Endothelial cell of umbilical vein (primary cell): ENCODE results near the gene TSPAN9. TPM values are rescaled to one million over a fixed set of nuclear protein-coding genes. Genes with fewer than 3 reads are reported as not detected.

Source experiments
- BruUV-seq: library from RNA; stranded (reverse); fragments of 400-500 nt; replicated peaks from 2 replicates; lab custom pipeline; 2021; lab: Mats Ljungman, UMichigan
- CTCF ChIA-PET: fragments of 300-600, 350-600 bp; sonication (Branson Sonifier 250); formaldehyde crosslinking; loops from one replicate; lab custom pipeline; 2021; ENCODE audit warnings: antibody characterized with exemption, inconsistent platforms; lab: Charles Lee
- POLR2A ChIA-PET: fragments of 300-600, 350-600 bp; sonication (Branson Sonifier 250); formaldehyde crosslinking; loops from one replicate; lab custom pipeline; 2021; ENCODE audit warnings: antibody characterized with exemption, inconsistent platforms; lab: Charles Lee
- DNase-seq: peaks from one replicate; pipeline ENCODE4 v3.0.0-alpha.2; 2011; ENCODE audit warnings: low read depth, low spot score
- FAIRE-seq: peaks from 2 replicates; lab custom pipeline; 2011; peaks lifted over from hg19 to GRCh38; lab: Jason Lieb, UNC
- H2AFZ ChIP-seq: 2 replicates; pipeline ENCODE4 v1.6.0; 2012; ENCODE audit warnings: low read depth, low read length, control low read depth, inconsistent platforms
- H3K27ac ChIP-seq: 2 replicates; pipeline ENCODE4 v1.5.1; 2011; ENCODE audit warnings: low read depth, mild to moderate bottlenecking, control low read depth, low read length, moderate library complexity; ENCODE audit not compliant: insufficient read depth
- H3K27me3 ChIP-seq, 2 experiments: 2 replicates each; pipeline versions ENCODE4 v1.6.0 to v1.6.1; 2011; ENCODE audit warnings: low read length in 2 of 2, mixed read lengths in 1 of 2; ENCODE audit not compliant: control insufficient read depth in 2 of 2, insufficient read depth in 2 of 2
- H3K36me3 ChIP-seq, 2 experiments: 2 replicates in 1 of 2; 3 replicates in 1 of 2; pipeline ENCODE4 v1.5.1; 2011; ENCODE audit warnings: low read length in 2 of 2, mild to moderate bottlenecking in 1 of 2, moderate library complexity in 1 of 2; ENCODE audit not compliant: control insufficient read depth in 2 of 2, insufficient read depth in 2 of 2; ENCODE audit errors: extremely low read depth in 1 of 2
- H3K4me1 ChIP-seq: 3 replicates; pipeline ENCODE4 v1.5.1; 2011; ENCODE audit warnings: mild to moderate bottlenecking, low read length; ENCODE audit not compliant: control insufficient read depth, insufficient read depth; ENCODE audit errors: extremely low read depth
- H3K4me2 ChIP-seq: 2 replicates; pipeline ENCODE4 v1.6.1; 2011; ENCODE audit warnings: low read length, control low read depth, mixed read lengths; ENCODE audit not compliant: insufficient read depth
- H3K4me3 ChIP-seq, 3 experiments: fragments of 200-600 bp in 1 of 3; sonication (generic), shearing (Covaris generic) in 1 of 3; replicated peaks in 1 of 3; 2 replicates each; pipeline ENCODE4 v1.5.1; 2011 to 2016; ENCODE audit warnings: control low read depth in 3 of 3, low read length in 3 of 3, mild to moderate bottlenecking in 2 of 3, inconsistent platforms in 1 of 3, low read depth in 1 of 3, moderate library complexity in 1 of 3; ENCODE audit not compliant: insufficient read depth in 1 of 3
- H3K79me2 ChIP-seq: 2 replicates; pipeline ENCODE4 v1.6.0; 2012; ENCODE audit warnings: low read length, inconsistent platforms; ENCODE audit not compliant: control insufficient read depth, insufficient read depth
- H3K9ac ChIP-seq: replicated peaks from 2 replicates; pipeline ENCODE3; 2011; ENCODE audit warnings: low read length, control low read depth; ENCODE audit not compliant: insufficient read depth; ENCODE audit errors: extremely low read depth
- H3K9me1 ChIP-seq: replicated peaks from 3 replicates; pipeline ENCODE4 v1.6.0; 2011; ENCODE audit warnings: mild to moderate bottlenecking, low read length; ENCODE audit not compliant: control insufficient read depth, insufficient read depth; ENCODE audit errors: extremely low read depth
- H3K9me3 ChIP-seq: replicated peaks from 2 replicates; pipeline ENCODE4 v1.5.1; 2012; ENCODE audit warnings: low read length, inconsistent platforms; ENCODE audit not compliant: control insufficient read depth, insufficient read depth
- H4K20me1 ChIP-seq: replicated peaks from 2 replicates; pipeline ENCODE3; 2011; ENCODE audit warnings: mild to moderate bottlenecking, low read length; ENCODE audit not compliant: control insufficient read depth, insufficient read depth; ENCODE audit errors: extremely low read depth
- CTCF ChIP-seq, 2 donors: IDR thresholded peaks; 1 replicate in 1 of 2; 2 replicates in 1 of 2; pipeline ENCODE4 v1.5.1; 2011; ENCODE audit warnings: low read length in 2 of 2, mild to moderate bottlenecking in 2 of 2, moderate library complexity in 2 of 2, control low read depth in 1 of 2, inconsistent platforms in 1 of 2, low read depth in 1 of 2; ENCODE audit not compliant: insufficient read depth in 1 of 2; ENCODE audit errors: extremely low read depth in 1 of 2
- EZH2 ChIP-seq: IDR thresholded peaks from 2 replicates; pipeline ENCODE4 v1.6.1; 2012; ENCODE audit warnings: borderline replicate concordance, low read depth, mild to moderate bottlenecking, moderate library complexity, low read length, inconsistent platforms; ENCODE audit not compliant: severe bottlenecking
- FOS ChIP-seq: IDR thresholded peaks from 2 replicates; pipeline ENCODE4 v1.6.1; 2011; ENCODE audit warnings: mild to moderate bottlenecking, low read length, moderate library complexity, borderline replicate concordance; ENCODE audit not compliant: insufficient read depth
- GATA2 ChIP-seq: IDR thresholded peaks from 2 replicates; pipeline ENCODE4 v1.7.0; 2011; ENCODE audit warnings: low read depth, mild to moderate bottlenecking, moderate library complexity, mixed read lengths, low read length; ENCODE audit not compliant: insufficient read length, insufficient read depth
- JUN ChIP-seq: IDR thresholded peaks from 2 replicates; pipeline ENCODE4 v1.6.1; 2011; ENCODE audit warnings: borderline replicate concordance, low read depth; ENCODE audit not compliant: insufficient read length, insufficient read depth
- MAX ChIP-seq: IDR thresholded peaks from 2 replicates; pipeline ENCODE4 v1.6.1; 2011; ENCODE audit not compliant: insufficient read depth, insufficient read length
- MYC ChIP-seq: IDR thresholded peaks from one replicate; pipeline ENCODE4 v1.6.1; 2011; ENCODE audit warnings: mild to moderate bottlenecking, low read depth, low read length
- POLR2A ChIP-seq: IDR thresholded peaks from 2 replicates; pipeline ENCODE4 v1.6.1; 2012; ENCODE audit warnings: low read depth, mild to moderate bottlenecking, control low read depth, low read length
- POLR2AphosphoS5 ChIP-seq: IDR thresholded peaks from 2 replicates; pipeline ENCODE4 v1.6.1; 2012; ENCODE audit warnings: low read depth, mild to moderate bottlenecking, control low read depth, low read length, moderate library complexity; ENCODE audit not compliant: insufficient read depth
- dilution Hi-C: fragments of 300-500 bp; cut with MboI; formaldehyde crosslinking; loops from one replicate; pipeline ENCODE4 v1.15.0; 2019; ENCODE audit warnings: low sequenced_read_pairs; ENCODE audit not compliant: extremely low pct_ligation_motif_present
- intact Hi-C: fragments of 100-400 bp; cut with micrococcal nuclease; formaldehyde crosslinking; loops from one replicate; pipeline ENCODE4 v1.10.0; 2022
- polyA plus RNA-seq, 4 experiments: library from polyadenylated mRNA; depleted of rRNA in 3 of 4; stranded (reverse) in 3 of 4; unstranded in 1 of 4; fragments of >200 nt; gene quantifications; 2 replicates each; pipeline versions ENCODE4 v1.2.1 to v1.2.3, GENCODE V29; 2011 to 2012; ENCODE audit warnings: missing spikeins in 1 of 4
- total RNA-seq: library from RNA; stranded (reverse); gene quantifications from 2 replicates; pipeline ENCODE4 v1.2.3, GENCODE V29; 2021

Gene TSPAN9
- total and polyA plus RNA-seq, 2 donors (not counting 3 experiments of a cell fraction or from before 2014, with no cell fraction given): 43.3 to 66.8 TPM

GRCh38 chr12:3308063-3308462 lies 230.9 kb downstream of the TSPAN9 start:
- CTCF ChIA-PET: no interaction called here
- no TSS peak for BruUV-seq
- no peaks in the 10 kb centered on the region for H4K20me1 ChIP-seq
- H3K79me2 ChIP-seq: no peaks in the 10 kb centered on the region
- no peaks in the 10 kb centered on the region for H3K9me3 ChIP-seq
- H3K4me3 ChIP-seq: no peak overlapping the region
- no peak overlapping the region for H2AFZ ChIP-seq
- H3K36me3 ChIP-seq: no peaks in the 10 kb centered on the region
- no peak for FAIRE-seq
- no peak overlapping the region for H3K27ac ChIP-seq
- H3K9ac ChIP-seq: no peak overlapping the region
- TF ChIP-seq CTCF (IDR thresholded peaks at IDR 0.05; ENCODE audit: extremely low read depth in 1 of 2, insufficient read depth in 1 of 2, low read depth in 1 of 2, low read length in 2 of 2) (no peak), JUN (no peak), FOS (no peak), EZH2 (no peak), POLR2A (no peak), MAX (no peak), GATA2 (no peak), MYC (no peak), POLR2AphosphoS5 (no peak)
- POLR2A ChIA-PET: no interaction called here
- peaks cover 11% of the 10 kb centered on the region for H3K4me1 ChIP-seq
- intact Hi-C loops (no loop called here), dilution Hi-C loops (no loop called here)
- no peaks in the 10 kb centered on the region for H3K27me3 ChIP-seq
- H3K9me1 ChIP-seq: no peaks in the 10 kb centered on the region
- DNase-seq: no peak
- H3K4me2 ChIP-seq: no peak overlapping the region
